ENCODE measurements around the gene CLDN5.

CLDN5 gene

DNA sequence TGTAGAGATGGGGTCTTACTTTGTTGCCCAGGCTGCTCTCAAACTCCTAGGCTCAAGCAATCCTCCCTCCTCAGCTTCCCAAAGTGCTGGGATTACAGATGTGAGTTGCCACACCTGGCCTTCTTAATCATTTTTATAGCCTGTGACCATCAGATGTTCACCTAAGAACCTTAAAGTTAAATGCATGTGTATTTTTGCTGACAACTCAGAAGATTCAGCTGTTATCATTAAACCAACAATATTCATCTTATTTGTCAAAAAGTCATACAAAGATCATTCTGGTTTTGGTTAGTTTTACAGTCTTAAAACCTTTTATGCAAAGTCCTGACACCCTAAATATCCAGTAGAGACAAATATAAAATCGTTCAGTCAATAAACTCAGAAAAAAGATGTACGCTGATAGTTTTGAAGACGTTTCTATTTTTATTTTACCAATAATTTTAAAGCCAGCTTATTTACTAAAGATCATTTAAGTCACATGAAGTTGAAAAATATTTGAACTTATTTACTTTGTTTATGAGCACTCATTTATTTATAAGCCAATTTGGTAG is 22.2 kb downstream of the CLDN5 start:
- no peak for FAIRE-seq

DNA sequence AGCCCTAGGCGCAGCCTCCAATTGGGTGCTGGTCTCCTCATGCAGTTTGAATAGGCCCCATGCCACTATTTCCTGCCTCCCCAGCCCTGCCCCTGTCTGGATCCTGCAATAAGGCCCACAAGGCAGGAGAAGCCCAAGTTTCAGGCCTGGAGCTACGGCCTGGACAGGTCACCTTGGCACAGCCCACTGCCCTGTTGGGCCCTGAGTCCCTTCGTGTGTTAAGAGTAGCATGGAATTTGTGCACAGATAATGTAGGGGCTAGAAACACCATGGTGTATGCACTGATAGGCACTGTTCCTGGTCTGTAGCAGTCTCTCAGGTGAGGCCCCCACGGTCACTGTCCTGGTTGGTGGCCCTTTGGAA is 24.3 kb downstream of the CLDN5 start:
- FAIRE-seq: no peak

DNA sequence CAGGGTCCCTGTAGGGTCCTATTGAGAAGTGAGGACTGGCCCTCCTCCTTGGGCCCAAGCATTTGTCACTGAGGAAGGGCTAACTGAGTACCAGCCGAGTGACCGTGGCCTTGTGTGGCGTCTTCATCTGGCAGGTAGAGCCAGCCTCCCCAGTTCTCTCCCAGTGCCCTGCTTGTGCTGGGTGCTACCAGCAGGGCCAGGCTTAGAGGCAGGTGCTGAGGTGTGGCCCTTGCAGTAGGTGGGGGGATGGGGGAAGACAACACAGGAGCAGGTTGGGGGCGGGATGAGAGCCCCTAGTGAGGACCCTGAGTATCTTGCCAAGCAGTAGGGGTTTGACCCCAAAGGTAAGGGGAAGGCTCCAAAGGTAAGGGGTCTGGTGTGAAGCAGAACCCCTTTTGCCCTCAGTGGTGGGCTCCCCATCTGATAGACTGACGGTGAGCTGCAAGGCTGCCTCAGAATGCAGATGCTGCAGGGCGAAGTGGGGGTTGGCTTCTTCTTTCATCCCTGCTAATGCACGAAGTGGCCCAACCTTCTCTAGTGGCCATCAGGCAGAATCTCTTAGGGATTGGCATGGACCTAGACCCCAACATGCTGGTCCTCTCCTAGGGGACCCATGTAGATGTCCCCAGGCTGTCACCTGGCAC is 24.9 kb downstream of the CLDN5 start:
- no peak for FAIRE-seq

DNA sequence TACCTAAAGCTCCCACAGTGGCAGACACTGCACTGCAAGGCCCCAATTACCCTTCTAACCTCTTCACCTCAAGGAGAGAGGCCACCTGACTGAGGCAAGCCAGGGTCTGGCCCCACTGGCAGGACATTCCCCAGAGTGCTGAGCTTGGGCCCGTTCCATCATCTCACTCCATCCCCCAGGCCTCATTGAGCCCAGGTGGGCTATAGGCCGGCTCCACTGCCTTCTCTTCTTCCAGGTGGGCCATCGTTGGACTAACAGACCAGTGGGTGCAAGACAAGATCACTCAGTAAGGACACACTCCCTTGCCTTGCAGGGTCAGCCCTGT is 25.4 kb downstream of the CLDN5 start:
- FAIRE-seq: no peak

DNA sequence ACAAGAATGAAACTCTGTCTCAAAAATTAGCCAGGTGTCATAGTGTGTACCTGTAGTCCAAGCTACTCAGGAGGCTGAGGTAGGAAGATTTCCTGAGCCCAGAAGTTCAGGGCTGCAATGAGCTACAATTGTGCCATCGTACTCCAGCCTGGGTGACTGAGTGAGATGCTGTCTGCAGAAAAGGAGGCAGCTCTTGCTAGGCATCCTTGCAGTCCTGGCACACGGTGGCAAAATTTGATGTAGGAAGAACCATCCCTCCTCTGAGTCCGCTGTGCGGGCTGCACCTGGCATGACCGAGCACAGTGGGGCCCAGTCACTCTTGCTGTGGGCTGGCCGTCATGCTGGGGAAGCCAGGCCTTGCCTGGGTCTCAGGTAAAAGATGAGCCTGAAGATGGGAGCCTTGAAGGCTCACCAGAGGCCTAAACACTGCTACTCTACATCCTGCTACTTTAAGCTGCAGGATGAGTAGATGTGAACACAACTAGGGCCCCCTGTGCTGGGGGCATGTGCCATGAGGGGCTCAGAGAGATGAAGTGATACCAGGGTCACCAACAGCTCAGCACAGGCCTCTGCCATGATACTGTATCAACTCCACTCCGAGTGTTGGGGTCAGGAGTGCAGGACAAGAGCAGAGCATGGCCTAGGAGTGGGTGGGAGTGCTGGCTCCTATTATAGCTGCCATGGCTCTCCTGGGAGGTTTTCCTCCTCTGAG is 25.9 kb downstream of the CLDN5 start:
- no peak for FAIRE-seq

DNA sequence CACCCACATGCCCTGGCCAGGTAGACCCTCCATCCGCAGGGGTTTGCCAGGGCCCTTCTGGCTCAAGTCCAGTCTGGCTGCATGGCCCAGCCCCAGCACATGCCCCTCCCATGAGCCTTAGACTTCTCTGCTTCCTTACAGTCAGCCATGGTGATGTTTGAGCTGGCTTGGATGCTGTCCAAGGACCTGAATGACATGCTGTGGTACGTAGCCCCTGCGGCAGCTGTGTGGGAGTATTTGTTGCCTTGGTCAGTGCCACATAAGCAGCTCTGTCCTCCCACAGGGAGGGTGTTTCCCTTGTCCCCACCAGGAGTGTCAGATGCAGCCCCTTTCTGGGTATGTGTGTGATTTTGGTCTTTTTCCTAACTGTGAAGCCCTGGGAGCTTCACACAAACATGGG is 27.0 kb downstream of the CLDN5 start:
- no peak for FAIRE-seq

DNA sequence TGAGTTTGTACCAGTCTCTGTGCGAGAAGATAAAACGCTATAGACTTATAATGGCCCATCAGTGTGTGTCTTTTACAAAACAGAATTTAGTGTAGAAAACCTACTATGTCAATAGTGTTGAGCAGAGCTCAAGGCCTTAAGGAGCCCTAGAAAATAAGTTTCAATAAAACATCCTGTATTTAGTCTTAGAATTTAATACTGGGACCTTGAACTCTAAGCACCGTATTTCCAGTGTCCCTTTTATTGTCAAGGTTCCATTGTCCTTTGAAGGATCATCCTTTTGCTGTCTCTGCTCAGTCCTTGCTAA is 27.9 kb downstream of the CLDN5 start:
- no peak for FAIRE-seq

DNA sequence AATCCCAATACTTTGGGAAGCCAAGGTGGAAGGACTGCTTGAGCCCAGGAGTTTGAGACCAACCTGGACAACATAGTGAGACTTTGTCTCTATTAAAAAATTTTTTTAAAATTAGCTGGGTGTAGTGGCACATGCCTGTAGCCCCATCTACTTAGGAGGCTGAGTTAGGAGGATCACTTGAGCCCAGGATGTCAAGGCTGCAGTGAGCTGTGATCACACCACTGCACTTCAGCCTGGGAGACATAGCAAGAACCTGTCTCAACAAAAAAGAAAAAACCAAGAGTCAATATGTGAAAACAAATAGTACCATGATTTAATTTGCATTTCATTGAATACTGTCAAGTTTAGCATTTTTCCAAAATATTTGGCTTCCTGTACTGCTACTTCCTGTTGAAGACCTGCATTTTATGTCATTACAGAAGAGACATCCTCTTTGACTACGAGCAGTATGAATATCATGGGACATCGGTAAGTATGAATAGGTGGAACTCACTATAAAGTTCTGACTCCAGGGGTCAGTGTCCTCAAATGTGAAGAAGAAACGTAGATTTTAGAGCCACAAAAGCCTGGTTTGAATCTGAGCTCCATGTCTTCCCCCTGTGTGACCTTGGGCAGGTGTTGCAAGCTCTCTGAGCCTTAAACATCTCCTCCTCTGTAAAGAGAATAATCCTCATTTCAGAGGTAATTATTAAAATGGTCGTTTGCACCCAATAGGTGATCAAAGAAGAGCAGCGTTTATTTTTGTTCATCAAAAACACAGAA is 28.5 kb downstream of the CLDN5 start:
- FAIRE-seq: no peak

DNA sequence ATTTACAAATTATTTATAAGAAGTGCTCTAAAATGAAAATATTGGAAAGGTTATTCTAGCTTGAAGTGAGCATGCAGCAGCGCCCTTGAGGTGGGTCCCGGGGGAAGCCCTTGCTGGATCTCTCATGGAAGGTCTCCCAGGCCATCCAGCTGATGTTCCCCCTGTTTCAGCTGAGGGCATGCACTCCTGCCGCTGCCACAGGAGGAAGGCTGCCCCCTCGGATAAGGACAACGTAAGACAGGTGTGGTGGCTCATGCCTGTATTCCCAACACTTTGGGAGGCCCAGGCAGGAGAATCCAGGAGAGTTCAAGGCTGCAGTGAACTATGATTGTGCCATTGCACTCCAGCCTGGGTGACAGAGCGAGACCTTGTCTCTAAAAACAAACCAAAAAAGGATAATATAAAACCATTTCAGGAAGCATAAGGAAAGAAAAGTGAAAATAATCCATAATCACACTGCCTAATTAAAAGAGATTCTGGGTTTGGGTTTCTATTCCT is 29.5 kb downstream of the CLDN5 start:
- no peak for FAIRE-seq

DNA sequence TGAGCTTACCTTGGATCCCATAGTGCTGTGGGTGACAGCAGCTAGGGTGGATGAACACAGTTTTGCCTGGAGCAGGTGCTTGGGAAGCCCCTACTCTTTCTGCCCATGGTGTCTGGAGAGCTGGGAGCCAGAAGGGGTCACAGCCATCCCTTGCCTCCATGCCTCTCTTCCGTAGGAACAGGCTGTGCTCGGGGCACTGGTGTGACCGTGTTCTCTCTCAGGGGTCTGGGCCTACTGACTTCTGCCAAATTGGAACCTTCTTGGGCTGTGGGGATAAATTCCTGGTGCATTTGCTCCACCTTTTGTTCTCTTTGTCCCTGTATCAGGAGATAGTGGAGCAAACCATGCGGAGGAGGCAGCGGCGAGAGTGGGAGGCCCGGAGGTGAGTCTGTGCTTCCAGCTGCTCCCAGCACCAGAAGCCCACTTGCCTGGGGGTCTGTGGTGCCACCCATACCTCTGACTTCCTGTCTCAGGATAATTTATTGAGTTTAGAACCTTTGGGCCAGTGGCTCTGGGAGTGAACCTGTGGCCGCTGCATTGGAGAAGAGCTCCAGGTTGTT is 30.1 kb downstream of the CLDN5 start:
- FAIRE-seq: no peak

DNA sequence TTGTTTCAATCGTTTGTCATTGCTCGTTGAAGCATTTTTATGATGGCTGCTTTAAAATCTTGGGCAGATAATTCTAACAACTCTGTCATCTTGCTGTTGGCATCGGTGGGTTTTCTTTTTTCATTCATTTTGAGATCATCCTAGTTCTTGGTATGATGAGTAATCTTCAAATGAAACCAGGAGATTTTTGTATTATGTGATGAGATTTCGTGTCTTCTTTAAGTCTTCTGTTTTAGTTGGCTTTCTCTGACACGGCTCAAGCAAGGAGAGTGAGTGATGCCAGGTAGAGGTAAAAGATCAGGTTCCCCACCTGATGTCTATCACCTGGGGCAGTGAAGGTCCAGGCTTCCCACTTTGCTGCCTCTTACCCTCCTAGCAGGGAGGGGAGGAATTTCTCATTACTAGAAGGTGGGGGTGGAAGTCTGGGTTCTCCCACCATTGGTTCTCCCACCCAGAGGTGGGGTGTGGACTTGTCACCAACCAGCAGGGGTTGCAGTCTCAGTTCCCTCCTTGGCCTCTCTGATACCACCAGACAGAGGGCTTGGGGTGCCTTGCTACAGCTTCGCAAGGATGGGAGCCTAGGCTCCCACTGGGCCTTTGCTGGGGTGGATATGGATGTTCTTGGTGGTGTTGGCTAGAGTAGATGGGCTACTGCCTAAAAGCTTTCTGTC is 31.6 kb downstream of the CLDN5 start:
- FAIRE-seq: no peak

DNA sequence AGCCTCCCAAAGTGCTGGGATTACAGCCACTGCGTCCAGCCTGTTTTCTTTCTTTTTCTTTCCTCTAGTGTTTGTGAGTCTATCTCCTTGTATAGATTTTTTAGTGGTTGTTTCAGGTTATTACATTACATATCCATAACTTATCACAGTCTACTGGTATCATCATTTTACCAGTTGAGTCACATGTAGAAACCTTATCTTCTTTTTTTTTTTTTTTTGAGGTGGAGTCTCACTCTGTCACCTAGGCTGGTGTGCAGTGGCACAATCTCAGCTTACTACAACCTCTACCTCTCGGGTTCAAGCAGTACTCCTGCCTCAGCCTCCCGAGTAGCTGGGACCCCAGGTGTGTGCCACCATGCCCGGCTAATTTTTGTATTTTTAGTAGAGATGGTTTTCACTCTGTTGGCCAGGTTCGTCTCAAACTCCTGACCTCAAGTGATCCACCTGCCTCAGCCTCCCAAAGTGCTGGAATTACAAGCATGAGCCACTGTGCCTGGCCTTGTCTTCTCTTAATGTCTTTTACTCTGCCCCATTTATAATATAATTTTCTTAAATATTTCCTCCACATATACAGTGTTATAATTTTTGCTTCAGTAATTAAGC is 33.5 kb downstream of the CLDN5 start:
- FAIRE-seq: no peak

DNA sequence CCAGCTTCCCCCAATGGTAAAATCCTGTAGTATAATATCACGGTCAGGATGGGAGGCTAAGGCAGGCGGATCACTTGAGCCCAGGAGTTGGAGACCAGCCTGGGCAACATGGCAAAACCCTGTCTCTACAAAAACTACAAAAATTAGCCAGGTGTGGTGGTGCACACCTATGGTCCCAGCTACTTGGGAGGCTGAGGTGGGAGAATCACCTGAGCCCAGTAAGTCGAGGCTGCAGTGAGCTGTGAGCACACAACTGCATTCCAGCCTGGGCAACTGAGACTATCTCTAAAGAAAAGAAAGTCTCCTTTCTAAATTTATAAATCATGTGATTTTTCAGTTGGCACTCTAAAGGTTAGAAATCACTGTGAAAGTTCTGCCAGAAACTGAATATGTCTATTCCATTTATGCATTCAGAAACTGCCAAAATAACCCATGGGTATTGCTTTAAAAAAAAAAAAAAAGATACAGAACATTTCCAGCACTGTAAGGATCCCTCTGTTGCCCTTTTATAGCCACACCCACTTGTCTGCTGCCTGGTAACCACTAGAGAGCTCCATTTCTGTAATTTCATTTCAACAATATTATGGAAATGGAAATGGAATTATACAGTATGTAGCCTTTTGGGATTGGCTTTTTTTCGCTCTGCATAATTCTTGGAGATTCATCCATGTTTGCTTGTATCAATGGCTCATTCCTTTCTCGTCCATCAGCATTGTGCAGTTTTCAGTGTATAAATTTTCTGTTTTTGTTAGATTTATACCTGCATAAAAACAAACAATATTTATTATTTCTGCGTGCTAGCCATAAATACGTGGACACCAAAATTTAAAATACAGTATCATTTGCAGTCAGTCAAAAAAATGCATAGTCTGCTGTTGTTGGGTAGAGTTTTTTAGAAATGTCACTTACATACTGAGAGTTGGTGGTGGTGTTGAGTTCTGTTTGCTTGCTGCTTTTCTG is 35.0 kb downstream of the CLDN5 start:
- FAIRE-seq: peak; percentile 99

DNA sequence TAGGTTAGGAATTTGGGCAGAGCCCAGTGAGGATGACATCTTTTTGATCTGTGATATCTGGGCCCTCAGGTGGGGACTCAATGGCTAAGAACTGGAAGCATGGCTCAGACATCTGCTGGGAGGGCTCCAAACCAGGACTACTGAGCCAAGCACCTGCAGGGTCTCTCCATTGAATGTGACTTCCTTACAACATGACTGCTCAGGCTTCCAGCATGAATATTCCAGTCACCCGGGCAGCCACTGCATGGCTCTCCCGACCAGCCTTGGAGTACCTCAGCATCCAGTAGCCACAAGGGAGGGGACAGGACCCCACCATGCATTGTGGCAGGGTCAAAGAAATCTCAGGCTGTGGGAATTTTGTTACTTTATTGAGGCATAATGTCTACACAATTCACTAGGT is 35.9 kb downstream of the CLDN5 start:
- no peak for FAIRE-seq

DNA sequence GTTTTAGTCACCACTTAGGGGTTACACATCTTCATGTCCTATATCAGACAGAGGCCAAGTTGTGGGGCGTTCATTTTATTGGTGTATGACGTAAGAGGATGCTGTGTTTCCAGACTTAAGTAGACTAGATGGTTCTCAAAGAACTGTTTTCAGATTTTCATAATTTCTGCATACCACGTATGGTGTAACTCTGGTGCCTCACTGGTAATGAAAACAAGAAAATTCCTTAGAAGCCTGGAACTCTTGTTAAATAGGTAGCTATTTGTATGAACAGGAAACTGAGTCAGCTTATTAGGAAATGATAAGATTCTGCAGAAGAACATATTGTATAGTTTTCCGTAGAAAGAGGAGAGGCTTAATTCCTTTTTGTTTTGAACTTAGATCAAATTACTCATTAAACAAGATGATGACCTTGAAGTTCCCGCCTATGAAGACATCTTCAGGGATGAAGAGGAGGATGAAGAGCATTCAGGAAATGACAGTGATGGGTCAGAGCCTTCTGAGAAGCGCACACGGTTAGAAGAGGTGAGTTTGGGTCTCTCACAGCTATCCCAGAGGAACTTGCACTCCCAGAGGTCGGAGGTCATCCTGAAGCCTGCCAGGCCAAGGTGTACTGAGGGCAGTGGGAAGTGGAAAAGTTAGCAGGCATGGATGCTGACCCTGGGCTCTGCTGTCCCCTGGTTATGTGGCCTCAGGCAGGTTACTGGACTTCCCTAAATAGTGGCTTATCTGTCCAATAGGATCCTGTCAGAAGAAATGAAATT is 40.5 kb downstream of the CLDN5 start:
- FAIRE-seq: no peak

DNA sequence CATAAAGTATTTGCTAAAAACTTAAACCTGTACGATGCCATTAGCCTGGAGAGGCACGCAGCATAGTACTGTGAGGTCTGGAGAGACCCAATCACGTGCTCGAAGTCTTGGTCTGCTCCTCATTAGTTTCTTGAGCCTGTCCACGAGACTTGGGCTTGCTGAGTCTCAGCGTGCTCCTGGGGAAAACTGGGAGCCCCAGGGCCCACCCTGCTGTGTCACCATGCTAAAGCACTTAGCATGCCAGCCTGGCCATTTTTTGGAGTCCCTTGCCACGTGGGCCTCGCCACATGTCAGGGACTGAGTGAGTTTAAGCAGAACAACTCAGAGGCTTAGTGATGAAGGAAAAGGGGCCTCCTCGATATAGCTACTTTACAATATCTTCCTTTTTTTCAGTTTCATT is 41.9 kb downstream of the CLDN5 start:
- FAIRE-seq: no peak

DNA sequence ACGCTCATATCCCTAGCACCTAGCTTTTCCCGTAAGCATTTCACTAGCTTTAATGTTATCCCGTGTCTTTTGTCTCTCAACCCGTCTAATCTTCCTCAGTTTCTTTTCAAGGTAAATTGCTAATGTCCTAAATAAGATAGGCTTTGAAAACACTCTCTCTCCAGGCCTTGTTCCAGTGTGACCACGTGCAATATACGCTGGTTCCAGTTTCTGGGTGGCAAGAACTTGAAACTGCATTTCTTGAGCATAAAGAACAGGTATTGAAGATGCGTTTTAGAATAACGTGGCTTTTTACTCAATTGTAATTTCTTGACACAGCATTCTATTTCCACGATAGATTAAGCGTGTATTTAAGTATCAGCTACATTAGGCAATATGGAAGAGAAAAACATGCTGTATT is 43.4 kb downstream of the CLDN5 start:
- FAIRE-seq: no peak

DNA sequence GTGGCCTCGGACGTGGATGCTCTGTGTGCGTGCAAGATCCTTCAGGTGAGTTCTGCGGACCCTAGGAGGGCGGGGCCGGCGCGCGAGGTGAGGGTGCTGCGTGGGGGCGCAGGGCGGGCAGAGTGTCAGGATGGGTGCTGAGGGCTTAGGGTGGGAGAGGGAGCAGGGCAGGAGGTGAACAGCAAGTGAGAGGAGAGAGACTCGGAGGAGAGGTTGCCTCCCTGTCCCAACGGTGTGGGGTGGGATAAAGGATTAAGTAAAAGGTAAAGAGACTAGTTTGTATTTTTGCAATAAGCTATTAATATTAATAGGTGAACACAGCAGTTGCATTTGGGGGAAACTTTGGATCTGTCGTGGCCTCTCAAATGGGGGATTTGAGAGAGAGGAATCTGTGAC is 44.0 kb downstream of the CLDN5 start:
- no peak for FAIRE-seq

DNA sequence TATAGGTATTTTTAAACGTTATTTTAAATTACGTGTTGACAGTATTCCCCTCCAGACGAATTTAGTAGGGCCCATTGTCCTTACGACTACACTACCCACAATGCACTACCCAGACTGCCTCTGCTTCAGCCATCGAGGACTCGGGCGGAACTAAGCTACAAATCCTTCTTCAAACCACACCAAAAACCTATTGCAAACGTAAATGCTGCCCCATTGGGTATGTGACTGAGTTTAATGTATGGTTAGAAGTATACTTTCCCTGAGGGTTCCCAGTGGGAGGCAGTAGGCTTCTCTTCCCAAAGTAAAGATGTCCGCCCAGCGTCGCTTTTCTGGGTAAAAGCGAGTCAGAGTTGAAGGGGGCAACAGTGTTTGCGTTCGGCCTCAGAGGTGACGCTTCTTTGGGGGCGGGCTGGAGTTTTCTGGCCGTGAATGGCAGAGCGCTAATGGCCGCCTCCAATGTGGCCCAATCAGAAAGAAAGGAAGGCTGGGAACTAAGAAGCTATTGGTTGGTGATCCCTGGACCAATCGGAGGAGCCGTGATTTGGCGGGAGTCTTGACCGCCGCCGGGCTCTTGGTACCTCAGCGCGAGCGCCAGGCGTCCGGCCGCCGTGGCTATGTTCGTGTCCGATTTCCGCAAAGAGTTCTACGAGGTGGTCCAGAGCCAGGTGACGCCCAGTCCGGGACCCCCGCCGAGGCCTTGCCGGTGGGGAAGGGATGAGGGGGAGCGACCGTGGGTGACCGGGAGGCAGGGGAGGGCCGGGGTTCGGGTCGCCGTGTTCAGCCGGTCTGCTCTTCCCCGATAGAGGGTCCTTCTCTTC is 44.6 kb downstream of the CLDN5 start, which contains the start of gene CDC45:
CDC45 (plus strand) TSS at position 566 of the 818 bp plus-strand sequence; CDS start at position 615, 49 bp downstream.
- peak; percentile 91 for FAIRE-seq

DNA sequence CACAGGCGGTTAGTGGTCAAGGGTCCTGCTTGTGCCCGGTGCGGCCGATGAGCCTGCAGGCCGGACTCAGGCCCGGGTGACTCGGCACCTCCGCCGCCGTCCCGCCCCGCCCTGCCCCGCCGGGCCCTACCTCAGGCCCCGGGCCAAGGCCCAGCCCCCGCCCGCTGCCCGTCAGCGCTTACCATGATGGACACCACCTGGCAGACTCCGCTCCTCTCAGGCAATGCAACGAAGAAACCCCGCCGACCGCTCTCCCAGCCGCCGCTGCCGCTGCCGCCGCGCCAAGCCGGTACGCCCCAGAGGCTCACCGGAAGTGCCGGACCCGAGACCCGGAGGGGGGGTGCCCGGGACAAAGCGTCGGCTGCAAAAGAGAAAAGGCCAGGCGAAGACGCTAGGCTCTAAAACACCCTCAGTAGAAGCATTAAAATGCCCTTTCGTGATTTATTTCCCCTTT is 45.3 kb downstream of the CLDN5 start, which contains the start of gene UFD1:
UFD1 (minus strand) TSS at position 293 of the 454 bp plus-strand sequence; CDS start at position 185, 108 bp downstream.
- no peak for FAIRE-seq
